T-helper 1 cell (primary cell): ENCODE measurements around the gene KRT76.

Source experiments
- DNase-seq, 5 donors: peaks; one replicate each; pipeline ENCODE4 v3.0.0-alpha.2; 2012 to 2020
- total RNA-seq, 4 donors: gene quantifications; one replicate each; lab custom pipeline; 2026; lab: John Stamatoyannopoulos, UW

The KRT76 gene
- 0 reads per million in 4 donors for total RNA-seq

GRCh38 chr12:52776913-52777395 is at the start of gene KRT76:
TSS of gene KRT76 (minus strand) at chr12:52777345. CDS start at chr12:52777291, 54 bp downstream.
- no peak for DNase-seq

- DNase-seq: no peak
These were observed 48.8 kb upstream of the KRT76 start for GRCh38 chr12:52825961-52826360.

DNA sequence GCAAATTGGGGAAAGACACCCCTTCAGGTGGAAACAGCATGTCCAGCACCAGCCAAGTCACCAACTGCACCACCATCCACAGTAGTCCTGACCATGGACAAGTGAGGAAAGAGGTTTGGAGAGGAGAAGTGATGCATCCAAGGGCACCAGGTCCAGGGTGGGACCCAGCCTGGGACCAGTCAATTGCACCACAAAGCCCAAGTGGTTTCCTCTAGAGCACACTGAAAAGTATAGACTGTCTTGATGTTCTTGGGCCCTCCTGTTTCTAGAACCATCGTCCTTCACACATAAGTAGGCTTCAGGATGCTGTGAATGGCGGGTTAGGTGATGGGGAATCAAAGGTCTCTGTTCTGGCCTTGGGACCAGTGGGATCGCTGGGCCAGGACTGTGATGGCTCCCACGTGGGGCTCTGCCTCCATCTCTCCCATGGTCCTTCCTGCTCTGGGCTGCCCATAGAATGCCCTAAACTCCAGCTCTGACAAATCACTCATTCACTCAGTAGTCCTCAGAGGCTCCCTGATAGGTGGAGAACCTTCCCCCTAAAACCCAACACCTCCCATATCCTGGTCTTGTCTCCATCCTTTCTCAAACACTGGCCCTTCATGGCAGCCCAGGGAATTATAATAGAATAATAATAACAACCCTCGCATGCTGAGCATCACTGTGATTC is 47.7 kb upstream of the KRT76 start:
- DNase-seq: no peak

DNA sequence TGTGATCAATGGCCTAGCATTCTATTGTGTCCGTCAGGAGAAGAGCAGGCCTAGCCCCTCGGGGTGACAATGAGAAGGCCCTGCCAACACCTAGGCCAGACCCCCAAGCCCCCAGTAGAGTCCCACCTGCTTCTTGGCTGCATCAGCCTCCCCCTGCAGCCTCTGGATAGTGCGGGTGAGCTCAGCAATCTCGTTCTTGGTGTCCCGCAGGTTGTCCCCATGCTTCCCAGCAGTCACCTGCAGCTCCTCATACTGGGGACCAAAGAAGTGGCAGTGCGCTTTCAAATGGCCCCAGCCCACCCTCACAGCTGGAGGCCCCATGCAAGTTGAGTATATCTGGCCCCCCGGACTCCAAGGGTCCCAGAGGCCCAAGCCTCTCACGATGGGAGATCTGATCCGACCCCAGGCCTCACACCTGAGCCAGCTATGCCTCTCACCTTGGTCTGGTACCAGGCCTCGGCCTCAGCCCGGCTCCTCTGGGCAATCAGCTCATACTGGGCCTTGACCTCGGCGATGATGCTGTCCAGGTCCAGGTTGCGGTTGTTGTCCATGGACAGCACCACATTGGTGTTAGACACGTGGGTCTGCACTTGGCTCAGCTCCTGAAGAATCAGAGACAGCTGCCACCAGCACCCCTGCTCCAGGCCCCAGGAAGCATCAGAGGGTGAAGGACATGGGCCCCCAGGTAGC is 46.8 kb upstream of the KRT76 start:
- DNase-seq: no peak

GRCh38 chr12:52822771-52823510 is 45.8 kb upstream of the KRT76 start:
- no peak for DNase-seq

DNA sequence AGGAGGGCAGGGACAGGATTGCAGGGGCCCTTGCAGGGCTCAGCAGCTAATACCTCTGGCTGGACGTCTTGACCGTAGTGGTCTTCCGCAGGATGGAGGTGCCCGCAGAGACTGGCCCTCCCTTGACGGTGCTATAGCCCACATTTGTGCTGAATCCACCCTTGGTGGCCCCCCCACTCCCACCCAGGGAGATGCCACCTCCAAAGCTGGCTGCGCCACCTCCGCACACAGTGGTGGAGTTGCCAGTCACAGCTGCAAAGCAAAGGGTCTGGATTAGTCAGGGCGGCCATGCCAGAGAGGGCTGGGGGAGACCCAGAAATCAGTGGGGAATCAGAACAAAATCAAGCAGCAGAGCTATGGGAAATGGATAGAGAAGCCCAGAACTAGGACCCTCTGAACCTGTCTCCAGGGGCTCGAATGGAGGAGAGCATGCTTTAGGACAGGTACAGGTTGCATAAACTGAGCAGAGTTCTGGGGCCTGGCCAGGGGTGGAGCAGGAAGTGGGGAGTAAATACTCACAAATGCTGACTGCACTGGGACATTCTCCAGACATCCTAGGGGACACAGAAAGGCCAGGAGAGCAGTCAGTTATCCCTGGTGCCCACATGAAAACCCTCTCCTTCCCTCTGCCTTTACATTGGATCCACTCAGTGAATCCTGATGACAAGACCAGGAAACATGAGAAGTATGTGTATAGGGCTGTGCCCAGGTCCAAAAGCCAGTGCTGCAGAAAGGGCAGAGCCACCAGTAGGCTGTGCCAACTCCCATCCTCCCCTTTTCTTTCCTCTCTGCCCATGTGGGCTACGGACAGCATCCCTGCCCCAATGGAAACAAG is 44.9 kb upstream of the KRT76 start:
- DNase-seq: no peak

DNA sequence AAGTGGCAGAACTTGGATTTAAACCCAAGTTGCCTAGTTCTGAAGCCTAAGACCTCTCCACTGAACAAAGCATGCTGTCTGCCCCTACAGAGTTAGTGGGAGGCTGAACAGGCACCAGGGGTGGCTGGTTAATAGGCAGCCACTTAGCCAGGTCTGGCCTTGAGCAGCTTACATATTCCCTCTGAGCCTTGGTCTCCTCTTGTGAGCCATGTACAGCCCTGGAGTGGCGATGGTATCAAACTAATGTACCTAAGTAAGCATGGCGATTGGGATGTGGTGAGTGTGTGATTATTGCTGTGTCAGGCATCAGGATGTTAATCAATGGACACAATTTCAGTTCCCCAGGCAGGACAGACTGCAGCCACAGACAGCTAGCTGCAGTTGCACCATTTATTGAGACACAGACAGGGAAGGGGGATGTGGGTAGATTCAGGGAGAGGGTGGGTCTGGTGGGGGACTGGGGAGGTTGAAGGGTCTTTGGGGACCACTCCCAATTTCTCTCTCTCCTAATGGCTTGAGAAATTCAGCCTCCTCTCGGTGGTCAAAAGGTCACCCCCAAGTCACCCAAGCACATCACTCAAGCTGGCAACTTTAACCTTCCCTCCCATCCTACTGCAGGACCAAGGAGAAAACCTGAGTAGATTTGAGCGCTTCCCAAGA is 44.1 kb upstream of the KRT76 start:
- no peak for DNase-seq

DNA sequence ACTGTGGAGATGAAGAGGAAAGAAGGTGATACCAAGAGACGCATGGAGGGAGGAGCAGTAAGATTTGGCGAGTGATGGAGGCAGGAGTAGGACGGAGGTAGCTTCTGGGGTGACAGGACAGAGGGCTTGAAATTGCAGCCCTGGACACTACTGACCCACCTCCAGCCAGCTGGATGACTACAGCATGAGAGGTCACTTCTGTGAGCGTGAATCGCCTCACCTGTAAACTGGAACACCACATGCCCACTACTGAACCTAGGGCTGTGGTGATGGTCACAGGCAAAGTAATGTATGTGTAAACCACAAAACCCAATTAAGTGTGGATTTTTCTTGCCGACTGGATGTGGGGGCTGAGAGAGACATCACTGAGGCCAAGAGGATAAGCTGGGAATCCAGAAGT is 43.4 kb upstream of the KRT76 start:
- no peak for DNase-seq

DNA sequence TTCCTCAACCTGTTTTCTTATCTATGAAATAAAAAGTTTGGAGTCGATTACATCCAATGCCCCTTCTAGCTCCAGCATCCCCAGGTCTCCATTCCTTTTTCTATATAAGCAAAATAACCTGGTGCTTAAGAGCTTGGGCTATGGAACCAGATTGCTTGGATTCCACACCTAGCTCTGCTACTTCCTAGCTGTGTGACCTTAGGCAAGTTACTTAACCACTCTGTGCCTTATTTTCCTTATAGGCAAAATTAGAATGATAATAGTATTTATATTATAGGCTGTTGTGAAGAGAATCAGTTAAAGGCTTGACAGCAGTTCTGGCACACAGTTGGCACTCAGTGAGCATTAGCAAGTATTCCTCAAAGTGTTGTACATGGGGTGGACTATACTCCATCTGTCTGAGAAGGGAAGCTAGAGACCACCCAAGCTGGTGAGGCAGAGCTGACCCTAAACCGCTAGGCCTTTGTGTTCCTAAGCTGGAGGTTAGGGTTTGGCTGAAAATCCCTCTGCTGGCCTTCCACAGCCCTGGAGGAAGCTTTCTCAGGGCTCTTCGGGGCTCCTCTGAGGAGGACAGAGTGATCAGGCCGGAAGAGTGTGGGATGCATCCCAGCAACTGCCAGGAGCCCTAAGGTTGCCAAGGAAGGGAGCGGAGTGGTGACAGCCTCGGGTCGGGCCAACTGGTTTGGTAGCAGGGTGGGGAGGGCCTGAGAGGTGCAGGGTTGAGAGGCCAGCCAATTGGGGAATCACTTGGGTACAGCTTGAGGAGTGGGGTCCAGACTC is 42.8 kb upstream of the KRT76 start:
- DNase-seq: no peak

- DNase-seq: no peak
These were observed 41.8 kb upstream of the KRT76 start for GRCh38 chr12:52818887-52819420.

GRCh38 chr12:52818388-52818787 is 41.2 kb upstream of the KRT76 start:
- DNase-seq: no peak

DNA sequence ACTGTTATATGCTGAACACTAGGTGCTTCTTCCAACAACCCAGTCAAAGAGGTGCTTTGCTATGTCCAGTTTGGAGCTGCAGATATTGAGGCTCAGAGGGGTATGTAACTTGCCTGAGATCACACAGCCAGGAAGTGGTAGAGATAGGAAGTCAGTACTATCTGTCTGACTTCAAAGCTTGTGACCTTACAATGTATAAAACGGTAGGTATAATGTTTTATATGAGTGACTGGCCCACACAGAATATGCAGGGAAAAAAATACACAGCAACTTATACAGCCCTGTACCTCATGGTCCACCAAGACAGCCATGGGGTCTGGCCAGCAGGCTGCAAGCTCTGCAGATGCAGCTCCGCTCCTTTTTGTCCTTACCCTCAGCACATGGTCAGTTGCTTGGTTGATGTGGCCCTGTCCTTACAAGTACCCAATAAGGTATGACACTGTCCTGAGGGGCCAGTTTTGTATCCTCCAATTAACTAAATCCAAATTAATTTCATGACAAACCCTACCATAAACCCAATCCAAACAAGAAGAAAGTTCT is 40.6 kb upstream of the KRT76 start:
- no peak for DNase-seq

DNA sequence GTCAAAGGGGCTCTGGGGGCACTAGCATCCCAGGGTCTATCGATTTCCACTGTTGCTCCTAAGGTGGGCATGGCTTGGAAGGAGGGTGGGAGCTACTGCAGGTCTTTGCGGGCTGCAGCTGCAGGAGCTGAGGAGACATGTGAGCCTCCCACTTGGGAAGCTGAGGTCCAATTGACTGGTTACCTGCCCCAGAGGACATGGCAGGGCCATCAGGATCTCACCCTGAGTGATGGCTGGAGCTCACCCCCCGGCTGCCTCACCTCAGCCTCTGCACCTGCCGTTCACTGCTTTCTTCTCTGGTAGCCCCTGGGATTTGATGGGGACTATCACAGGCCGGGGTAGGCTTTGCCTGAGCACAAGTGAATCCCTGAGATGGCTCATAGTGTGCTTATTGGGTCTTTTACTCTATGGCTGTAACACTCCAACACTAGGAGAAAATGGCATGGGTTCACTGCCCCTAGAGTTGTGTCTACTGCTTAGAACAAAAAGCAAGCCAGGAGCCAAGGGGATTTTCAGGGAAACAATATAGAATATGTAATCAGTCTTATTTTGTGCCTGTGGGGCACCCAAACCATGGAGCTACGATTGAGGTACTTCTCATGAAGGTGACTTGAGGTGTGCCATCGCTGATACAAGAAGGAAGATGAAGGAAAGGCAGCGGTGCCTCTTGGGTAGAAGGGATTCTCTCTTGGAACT is 40.0 kb upstream of the KRT76 start:
- no peak for DNase-seq

DNA sequence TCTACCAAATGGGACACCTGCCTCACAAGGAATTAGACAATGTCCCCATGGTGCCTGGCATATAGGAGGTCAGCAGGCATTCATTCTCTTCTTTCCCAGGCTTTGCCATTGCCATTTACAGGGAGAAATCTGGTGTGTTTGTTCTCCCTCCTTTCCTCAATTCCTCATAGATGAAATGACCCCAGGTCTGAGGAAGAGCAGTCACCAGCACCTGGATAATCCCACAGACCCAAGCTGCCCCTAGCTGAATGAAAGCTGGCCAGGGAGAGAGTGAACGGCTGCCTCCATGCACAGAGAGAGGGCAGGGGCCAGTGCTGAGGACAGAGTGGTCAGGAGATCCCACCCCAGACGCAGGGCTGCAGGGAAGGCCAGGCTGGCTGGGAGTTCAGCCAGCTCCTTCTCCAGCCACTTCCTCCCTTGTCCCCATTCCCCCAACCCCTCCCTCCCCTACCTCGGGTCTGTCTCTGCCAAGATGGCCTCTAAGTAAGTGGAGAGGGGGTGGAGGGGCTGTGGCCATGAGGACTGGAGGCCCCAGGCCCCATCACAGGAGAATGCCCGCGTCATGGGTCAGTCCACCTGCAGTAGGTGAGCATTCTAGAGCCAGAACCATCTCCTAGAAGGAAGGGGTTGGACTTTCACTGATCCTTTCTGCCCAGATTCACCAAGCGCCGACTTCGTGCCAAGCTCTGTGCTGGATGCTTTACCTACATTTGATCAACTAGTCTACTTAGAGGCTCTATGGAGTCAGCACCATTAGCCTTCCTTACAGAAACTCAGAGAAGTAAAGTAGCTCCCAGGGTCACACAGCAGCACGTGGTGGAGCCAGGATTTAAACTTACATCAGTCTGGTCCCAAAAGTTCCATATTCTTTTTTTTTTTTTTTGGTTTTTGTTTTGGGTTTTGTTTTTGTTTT is 38.8 kb upstream of the KRT76 start:
- no peak for DNase-seq

DNA sequence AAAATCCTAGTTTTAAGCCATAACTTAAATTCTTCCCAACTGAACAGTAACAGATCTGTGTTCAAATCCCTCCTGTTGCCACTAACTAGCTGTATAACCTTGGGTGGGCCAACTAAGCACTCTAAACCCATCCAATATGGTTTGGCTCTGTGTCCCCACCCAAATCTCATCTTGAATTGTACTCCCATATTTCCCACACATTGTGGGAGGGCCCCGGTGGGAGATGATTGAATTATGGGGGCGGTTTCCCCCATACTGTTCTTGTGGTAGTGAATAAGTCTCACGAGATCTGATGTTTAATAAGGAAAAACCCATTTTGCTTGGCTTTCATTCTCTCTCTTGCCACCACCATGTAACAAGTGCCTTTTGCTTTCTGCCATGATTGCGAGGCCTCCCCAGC is 38.0 kb upstream of the KRT76 start:
- DNase-seq: no peak

DNA sequence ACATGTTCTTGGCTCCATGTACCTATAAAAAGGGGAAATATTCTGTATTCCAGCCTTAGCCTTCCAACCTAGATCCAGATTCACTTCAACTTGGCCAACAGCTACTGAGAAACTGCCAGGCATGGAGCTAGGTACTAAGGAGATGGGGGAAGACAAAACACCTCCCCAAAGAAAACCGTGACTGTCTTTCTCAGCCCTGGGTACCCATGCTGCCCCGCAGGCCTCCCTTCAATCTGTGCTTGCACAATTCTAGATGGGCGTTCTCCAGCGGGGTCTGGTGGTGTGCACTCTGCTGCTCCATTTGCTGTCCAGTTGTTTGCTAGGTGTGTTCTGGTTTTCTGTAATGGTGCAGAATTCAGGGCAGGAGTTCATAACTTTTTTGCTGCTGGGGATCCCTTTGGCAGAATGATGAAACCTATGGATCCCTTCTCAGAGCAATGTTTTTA is 37.6 kb upstream of the KRT76 start:
- DNase-seq: no peak

- DNase-seq: no peak
These were observed 37.0 kb upstream of the KRT76 start, which contains the start of gene KRT4 for GRCh38 chr12:52813885-52814709. TSS of gene KRT4 (minus strand) at chr12:52814116. CDS start at chr12:52814058, 58 bp downstream.
